K562 (cell line): ENCODE measurements around the gene ATPAF2. TPM values are rescaled to one million over a fixed set of nuclear protein-coding genes. Genes with fewer than 3 reads are reported as not detected.

Source experiments
- ATAC-seq: fragments of 200-7000 bp; cut with Tn5 transposase; 3 replicates; pipeline ENCODE4 v1.9.1; 2020; ENCODE audit warnings: moderate library complexity
- BruUV-seq: library from RNA; stranded (reverse); fragments of 400-500 nt; replicated peaks from 2 replicates; lab custom pipeline; 2021; lab: Mats Ljungman, UMichigan
- CTCF ChIA-PET: fragments of 300-600 bp; formaldehyde crosslinking; extraction: SDS; loops from one replicate; lab custom pipeline; 2021; ENCODE audit warnings: low intra/inter-chr PET ratio; lab: Yijun Ruan, JAX
- POLR2A ChIA-PET: fragments of 300-600, 350-650 bp; sonication (Branson Sonifier 250); formaldehyde crosslinking; extraction: SDS; loops from one replicate; lab custom pipeline; 2021; ENCODE audit warnings: antibody characterized with exemption, inconsistent platforms; lab: Yijun Ruan, JAX
- DNase-seq, 4 experiments: peaks; one replicate each; pipeline versions ENCODE4 v3.0.0 to v3.0.0-alpha.2; 2011 to 2018; ENCODE audit warnings: low spot score in 3 of 4, mixed read lengths in 3 of 4; ENCODE audit errors: extremely low read depth in 1 of 4
- FAIRE-seq: peaks from 2 replicates; lab custom pipeline; 2011; peaks lifted over from hg19 to GRCh38; lab: Jason Lieb, UNC
- H2AFZ ChIP-seq: 2 replicates; pipeline ENCODE4 v1.6.0; 2011; ENCODE audit warnings: low read depth, low read length, control low read depth, inconsistent platforms
- H3K27ac ChIP-seq: fragments of 200-600 bp; 3 replicates; pipeline ENCODE4 v1.8.0; 2011; ENCODE audit warnings: low read depth, mild to moderate bottlenecking, control low read depth, inconsistent platforms, low read length, moderate library complexity, mixed read lengths; ENCODE audit errors: extremely low read depth
- H3K27me3 ChIP-seq, 2 experiments: fragments of 300-600 bp in 1 of 2; 2 replicates in 1 of 2; 3 replicates in 1 of 2; pipeline versions ENCODE4 v1.6.0 to v1.8.0; 2011; ENCODE audit warnings: inconsistent platforms in 2 of 2, low read length in 2 of 2, mild to moderate bottlenecking in 1 of 2, mixed read lengths in 1 of 2, moderate library complexity in 1 of 2; ENCODE audit not compliant: control insufficient read depth in 2 of 2, insufficient read depth in 2 of 2
- H3K36me3 ChIP-seq: fragments of 300-600 bp; 3 replicates; pipeline ENCODE4 v1.8.0; 2011; ENCODE audit warnings: mild to moderate bottlenecking, low read length, inconsistent platforms; ENCODE audit not compliant: control insufficient read depth, insufficient read depth
- H3K4me1 ChIP-seq, 2 experiments: fragments of 200-600 bp in 1 of 2; replicated peaks in 1 of 2; 2 replicates in 1 of 2; 3 replicates in 1 of 2; pipeline versions ENCODE4 v1.5.1 to v1.8.0; 2011; ENCODE audit warnings: inconsistent platforms in 2 of 2, low read length in 2 of 2, mild to moderate bottlenecking in 1 of 2, mixed read lengths in 1 of 2, moderate library complexity in 1 of 2; ENCODE audit not compliant: control insufficient read depth in 2 of 2, insufficient read depth in 2 of 2
- H3K4me2 ChIP-seq: 2 replicates; pipeline ENCODE4 v1.6.1; 2011; ENCODE audit warnings: low read length, control low read depth, inconsistent platforms, mixed read lengths; ENCODE audit not compliant: insufficient read depth
- H3K4me3 ChIP-seq: fragments of 200-600 bp; sonication (generic), shearing (Covaris generic); 2 replicates; pipeline ENCODE4 v1.5.1; 2016; ENCODE audit warnings: control low read depth, inconsistent platforms
- H3K79me2 ChIP-seq: fragments of 200-600 bp; 3 replicates; pipeline ENCODE4 v1.8.0; 2011; ENCODE audit warnings: low read length, inconsistent platforms; ENCODE audit not compliant: control insufficient read depth, insufficient read depth
- H3K9ac ChIP-seq, 2 experiments: 2 replicates each; pipeline versions ENCODE4 v1.6.0 to v1.6.1; 2011; ENCODE audit warnings: low read depth in 2 of 2, low read length in 2 of 2, control low read depth in 1 of 2, inconsistent platforms in 1 of 2, mild to moderate bottlenecking in 1 of 2, mixed read lengths in 1 of 2; ENCODE audit not compliant: insufficient read depth in 1 of 2
- H3K9me1 ChIP-seq: one replicate; pipeline ENCODE4 v1.6.0; 2011; ENCODE audit warnings: inconsistent platforms, mild to moderate bottlenecking, low read length, moderate library complexity; ENCODE audit not compliant: control insufficient read depth, insufficient read depth
- H3K9me3 ChIP-seq: replicated peaks from 2 replicates; pipeline ENCODE4 v1.5.1; 2011; ENCODE audit warnings: low read depth, low read length, inconsistent platforms; ENCODE audit not compliant: control insufficient read depth, insufficient read depth
- H4K20me1 ChIP-seq: replicated peaks from 2 replicates; pipeline ENCODE4 v1.6.1; 2011; ENCODE audit warnings: low read length, inconsistent platforms, mixed read lengths; ENCODE audit not compliant: control insufficient read depth, insufficient read depth
- CREBBP ChIP-seq: IDR thresholded peaks from one replicate; pipeline ENCODE4 v1.6.1; 2012; ENCODE audit warnings: low read depth, mild to moderate bottlenecking, control low read depth, inconsistent platforms, low read length
- PHB ChIP-seq: fragments of 250-450 bp; sonication (Bioruptor Pico); IDR thresholded peaks from 2 replicates; pipeline ENCODE4 v1.5.0; 2021
- SP2 ChIP-seq: IDR thresholded peaks from 2 replicates; pipeline ENCODE4 v1.6.1; 2011; ENCODE audit warnings: mild to moderate bottlenecking, low read depth, low read length, moderate library complexity; ENCODE audit not compliant: poor library complexity, severe bottlenecking; ENCODE audit errors: extremely low read depth
- WGBS: fragments of 100-300 bp; shearing (Covaris generic); methylation state at CpG from one replicate; pipeline ENCODE4 v1.1.6; 2016; ENCODE audit warnings: low coverage, mixed read lengths; ENCODE audit not compliant: insufficient coverage; ENCODE audit errors: missing lambda C conversion rate; 5-methylcytosine and 5-hydroxymethylcytosine counted together
- in situ Hi-C: fragments of 300-500 bp; cut with MboI; formaldehyde crosslinking; loops from 4 replicates; pipeline ENCODE4 v1.15.0; 2018; ENCODE audit warnings: inconsistent platforms, mixed read lengths
- intact Hi-C: fragments of 100-400 bp; cut with micrococcal nuclease; formaldehyde crosslinking; loops from 2 replicates; pipeline ENCODE4 v1.14.2; 2022
- polyA plus RNA-seq, 8 experiments: library from polyadenylated mRNA; depleted of rRNA in 4 of 8; stranded (reverse) in 5 of 8; unstranded in 3 of 8; fragments of >200 nt; fragmentation: Nextera tagmentation in 2 of 8; fragmentation: Illumina TruSeq in 1 of 8; extraction: Ambion mirVana in 2 of 8; extraction: Trizol in 1 of 8; gene quantifications; 2 replicates each; pipeline versions ENCODE4 v1.2.1 to v1.2.3, GENCODE V29; 2011 to 2014; ENCODE audit warnings: inconsistent platforms in 1 of 8, missing spikeins in 1 of 8
- total RNA-seq, 7 experiments: library from RNA; depleted of rRNA in 6 of 7; stranded (reverse); fragments of >200 nt in 6 of 7; fragmentation: Illumina TruSeq in 2 of 7; extraction: Trizol in 2 of 7; gene quantifications; 2 replicates each; pipeline versions ENCODE4 v1.2.1 to v1.2.3, GENCODE V29; 2011 to 2021; ENCODE audit warnings: low replicate concordance in 1 of 7
- TF ChIP-seq, protein P1 (sequence below): fragments of 450-650 bp; formaldehyde crosslinking; conservative IDR thresholded peaks from 2 replicates; pipeline ENCODE4 v1.4.0; 2022; ENCODE audit warnings: mild to moderate bottlenecking, missing genetic modification characterization
- TF ChIP-seq, protein P2 (sequence below): fragments of 250-450 bp; sonication (Bioruptor Pico); IDR thresholded peaks from 2 replicates; pipeline ENCODE4 v1.4.0; 2020; ENCODE audit warnings: borderline replicate concordance
- TF ChIP-seq, protein P3 (sequence below): fragments of 450-650 bp; IDR thresholded peaks from 2 replicates; pipeline ENCODE4 v1.6.1; 2016; ENCODE audit warnings: mild to moderate bottlenecking, moderate library complexity

ATPAF2 gene
- total and polyA plus RNA-seq, 9 of the 15 experiments (the other 6 are each of a cell fraction or from before 2014, with no cell fraction given), result 2.1 to 19.2 (median 11.3) TPM

DNA sequence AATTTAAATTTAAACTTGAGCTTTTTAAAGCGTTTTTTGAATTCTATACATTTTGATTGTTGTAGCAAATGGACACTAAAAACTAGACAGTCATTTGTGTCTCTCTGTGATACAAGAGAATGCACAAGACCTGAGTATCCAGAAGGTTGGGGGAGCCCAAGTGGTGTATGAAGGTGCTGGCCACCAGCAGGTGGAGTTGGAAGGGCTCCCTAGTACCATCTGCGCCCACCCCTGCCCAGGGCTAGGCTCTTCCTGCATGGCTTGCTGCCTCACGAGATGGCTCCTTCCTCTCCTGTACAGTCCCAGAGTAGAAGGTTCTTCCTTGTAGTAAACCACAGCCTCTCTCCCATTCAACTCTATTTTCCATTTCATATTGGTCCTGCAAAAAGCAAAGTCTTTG is 17.2 kb upstream of the ATPAF2 start (continued):
- TF ChIP-seq, protein P1, sequence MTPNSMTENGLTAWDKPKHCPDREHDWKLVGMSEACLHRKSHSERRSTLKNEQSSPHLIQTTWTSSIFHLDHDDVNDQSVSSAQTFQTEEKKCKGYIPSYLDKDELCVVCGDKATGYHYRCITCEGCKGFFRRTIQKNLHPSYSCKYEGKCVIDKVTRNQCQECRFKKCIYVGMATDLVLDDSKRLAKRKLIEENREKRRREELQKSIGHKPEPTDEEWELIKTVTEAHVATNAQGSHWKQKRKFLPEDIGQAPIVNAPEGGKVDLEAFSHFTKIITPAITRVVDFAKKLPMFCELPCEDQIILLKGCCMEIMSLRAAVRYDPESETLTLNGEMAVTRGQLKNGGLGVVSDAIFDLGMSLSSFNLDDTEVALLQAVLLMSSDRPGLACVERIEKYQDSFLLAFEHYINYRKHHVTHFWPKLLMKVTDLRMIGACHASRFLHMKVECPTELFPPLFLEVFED (CRISPR knock-in tag), result no peak
- TF ChIP-seq, all 486 proteins: peak for 0

DNA sequence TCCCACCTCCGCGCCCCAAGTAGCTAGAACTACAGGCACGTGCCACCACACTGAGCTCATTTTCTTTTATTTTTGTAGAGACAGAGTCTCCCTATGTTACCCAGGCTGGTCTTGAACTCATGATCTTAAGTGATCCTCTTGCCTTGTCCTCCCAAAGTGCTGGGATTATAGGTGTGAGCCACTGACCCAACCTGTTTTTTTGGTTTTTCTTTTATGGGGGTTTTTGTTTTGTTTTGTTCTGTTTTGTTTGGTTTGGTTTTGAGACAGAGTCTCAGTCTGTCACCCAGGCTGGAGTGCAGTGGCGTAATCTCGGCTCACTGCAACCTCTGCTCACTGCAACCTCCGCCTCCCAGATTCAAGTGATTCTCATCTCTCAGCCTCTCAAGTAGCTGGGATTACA is 16.6 kb upstream of the ATPAF2 start:
- in situ Hi-C loops, result no loop called here
- Histone ChIP-seq H3K9ac (no peak overlapping the region), H3K27ac (no peak overlapping the region), H3K9me3 (no peaks in the 10 kb centered on the region), H3K27me3 (no peaks in the 10 kb centered on the region), H3K36me3 (peaks cover 29% of the 10 kb centered on the region; the same call in 1 of the 3 replicates), H3K79me2 (no peaks in the 10 kb centered on the region), H3K4me3 (no peak overlapping the region), H4K20me1 (no peaks in the 10 kb centered on the region), H2AFZ (no peak overlapping the region), H3K4me1 (no peaks in the 10 kb centered on the region), H3K9me1 (no peaks in the 10 kb centered on the region), H3K4me2 (no peak overlapping the region)
- intact Hi-C loops, result no loop called here
- DNase-seq (no peak), FAIRE-seq (no peak), ATAC-seq (no peak)
- ChIA-PET CTCF (no interaction called here), POLR2A (interaction anchor here (0.6 kb wide), 1 partner anchor 329 kb away, joined by 3 read pairs; no protein-coding TSS in a partner anchor)
- WGBS, result 91% methylated on average over 6 of the region's 6 CpGs
- TF ChIP-seq CREBBP, result no peak
- no peak for TF ChIP-seq PHB
- TF ChIP-seq, protein P2, sequence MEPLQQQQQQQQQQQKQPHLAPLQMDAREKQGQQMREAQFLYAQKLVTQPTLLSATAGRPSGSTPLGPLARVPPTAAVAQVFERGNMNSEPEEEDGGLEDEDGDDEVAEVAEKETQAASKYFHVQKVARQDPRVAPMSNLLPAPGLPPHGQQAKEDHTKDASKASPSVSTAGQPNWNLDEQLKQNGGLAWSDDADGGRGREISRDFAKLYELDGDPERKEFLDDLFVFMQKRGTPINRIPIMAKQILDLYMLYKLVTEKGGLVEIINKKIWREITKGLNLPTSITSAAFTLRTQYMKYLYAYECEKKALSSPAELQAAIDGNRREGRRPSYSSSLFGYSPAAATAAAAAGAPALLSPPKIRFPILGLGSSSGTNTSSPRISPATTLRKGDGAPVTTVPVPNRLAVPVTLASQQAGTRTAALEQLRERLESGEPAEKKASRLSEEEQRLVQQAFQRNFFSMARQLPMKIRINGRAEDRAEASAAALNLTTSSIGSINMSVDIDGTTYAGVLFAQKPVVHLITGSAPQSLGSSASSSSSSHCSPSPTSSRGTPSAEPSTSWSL (CRISPR knock-in tag), result no peak
- TF ChIP-seq, protein P3, sequence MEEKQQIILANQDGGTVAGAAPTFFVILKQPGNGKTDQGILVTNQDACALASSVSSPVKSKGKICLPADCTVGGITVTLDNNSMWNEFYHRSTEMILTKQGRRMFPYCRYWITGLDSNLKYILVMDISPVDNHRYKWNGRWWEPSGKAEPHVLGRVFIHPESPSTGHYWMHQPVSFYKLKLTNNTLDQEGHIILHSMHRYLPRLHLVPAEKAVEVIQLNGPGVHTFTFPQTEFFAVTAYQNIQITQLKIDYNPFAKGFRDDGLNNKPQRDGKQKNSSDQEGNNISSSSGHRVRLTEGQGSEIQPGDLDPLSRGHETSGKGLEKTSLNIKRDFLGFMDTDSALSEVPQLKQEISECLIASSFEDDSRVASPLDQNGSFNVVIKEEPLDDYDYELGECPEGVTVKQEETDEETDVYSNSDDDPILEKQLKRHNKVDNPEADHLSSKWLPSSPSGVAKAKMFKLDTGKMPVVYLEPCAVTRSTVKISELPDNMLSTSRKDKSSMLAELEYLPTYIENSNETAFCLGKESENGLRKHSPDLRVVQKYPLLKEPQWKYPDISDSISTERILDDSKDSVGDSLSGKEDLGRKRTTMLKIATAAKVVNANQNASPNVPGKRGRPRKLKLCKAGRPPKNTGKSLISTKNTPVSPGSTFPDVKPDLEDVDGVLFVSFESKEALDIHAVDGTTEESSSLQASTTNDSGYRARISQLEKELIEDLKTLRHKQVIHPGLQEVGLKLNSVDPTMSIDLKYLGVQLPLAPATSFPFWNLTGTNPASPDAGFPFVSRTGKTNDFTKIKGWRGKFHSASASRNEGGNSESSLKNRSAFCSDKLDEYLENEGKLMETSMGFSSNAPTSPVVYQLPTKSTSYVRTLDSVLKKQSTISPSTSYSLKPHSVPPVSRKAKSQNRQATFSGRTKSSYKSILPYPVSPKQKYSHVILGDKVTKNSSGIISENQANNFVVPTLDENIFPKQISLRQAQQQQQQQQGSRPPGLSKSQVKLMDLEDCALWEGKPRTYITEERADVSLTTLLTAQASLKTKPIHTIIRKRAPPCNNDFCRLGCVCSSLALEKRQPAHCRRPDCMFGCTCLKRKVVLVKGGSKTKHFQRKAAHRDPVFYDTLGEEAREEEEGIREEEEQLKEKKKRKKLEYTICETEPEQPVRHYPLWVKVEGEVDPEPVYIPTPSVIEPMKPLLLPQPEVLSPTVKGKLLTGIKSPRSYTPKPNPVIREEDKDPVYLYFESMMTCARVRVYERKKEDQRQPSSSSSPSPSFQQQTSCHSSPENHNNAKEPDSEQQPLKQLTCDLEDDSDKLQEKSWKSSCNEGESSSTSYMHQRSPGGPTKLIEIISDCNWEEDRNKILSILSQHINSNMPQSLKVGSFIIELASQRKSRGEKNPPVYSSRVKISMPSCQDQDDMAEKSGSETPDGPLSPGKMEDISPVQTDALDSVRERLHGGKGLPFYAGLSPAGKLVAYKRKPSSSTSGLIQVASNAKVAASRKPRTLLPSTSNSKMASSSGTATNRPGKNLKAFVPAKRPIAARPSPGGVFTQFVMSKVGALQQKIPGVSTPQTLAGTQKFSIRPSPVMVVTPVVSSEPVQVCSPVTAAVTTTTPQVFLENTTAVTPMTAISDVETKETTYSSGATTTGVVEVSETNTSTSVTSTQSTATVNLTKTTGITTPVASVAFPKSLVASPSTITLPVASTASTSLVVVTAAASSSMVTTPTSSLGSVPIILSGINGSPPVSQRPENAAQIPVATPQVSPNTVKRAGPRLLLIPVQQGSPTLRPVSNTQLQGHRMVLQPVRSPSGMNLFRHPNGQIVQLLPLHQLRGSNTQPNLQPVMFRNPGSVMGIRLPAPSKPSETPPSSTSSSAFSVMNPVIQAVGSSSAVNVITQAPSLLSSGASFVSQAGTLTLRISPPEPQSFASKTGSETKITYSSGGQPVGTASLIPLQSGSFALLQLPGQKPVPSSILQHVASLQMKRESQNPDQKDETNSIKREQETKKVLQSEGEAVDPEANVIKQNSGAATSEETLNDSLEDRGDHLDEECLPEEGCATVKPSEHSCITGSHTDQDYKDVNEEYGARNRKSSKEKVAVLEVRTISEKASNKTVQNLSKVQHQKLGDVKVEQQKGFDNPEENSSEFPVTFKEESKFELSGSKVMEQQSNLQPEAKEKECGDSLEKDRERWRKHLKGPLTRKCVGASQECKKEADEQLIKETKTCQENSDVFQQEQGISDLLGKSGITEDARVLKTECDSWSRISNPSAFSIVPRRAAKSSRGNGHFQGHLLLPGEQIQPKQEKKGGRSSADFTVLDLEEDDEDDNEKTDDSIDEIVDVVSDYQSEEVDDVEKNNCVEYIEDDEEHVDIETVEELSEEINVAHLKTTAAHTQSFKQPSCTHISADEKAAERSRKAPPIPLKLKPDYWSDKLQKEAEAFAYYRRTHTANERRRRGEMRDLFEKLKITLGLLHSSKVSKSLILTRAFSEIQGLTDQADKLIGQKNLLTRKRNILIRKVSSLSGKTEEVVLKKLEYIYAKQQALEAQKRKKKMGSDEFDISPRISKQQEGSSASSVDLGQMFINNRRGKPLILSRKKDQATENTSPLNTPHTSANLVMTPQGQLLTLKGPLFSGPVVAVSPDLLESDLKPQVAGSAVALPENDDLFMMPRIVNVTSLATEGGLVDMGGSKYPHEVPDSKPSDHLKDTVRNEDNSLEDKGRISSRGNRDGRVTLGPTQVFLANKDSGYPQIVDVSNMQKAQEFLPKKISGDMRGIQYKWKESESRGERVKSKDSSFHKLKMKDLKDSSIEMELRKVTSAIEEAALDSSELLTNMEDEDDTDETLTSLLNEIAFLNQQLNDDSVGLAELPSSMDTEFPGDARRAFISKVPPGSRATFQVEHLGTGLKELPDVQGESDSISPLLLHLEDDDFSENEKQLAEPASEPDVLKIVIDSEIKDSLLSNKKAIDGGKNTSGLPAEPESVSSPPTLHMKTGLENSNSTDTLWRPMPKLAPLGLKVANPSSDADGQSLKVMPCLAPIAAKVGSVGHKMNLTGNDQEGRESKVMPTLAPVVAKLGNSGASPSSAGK, result no peak
- TF ChIP-seq SP2, result no peak
- no TSS peak for BruUV-seq
